DMS114 treated with DMSO at 0.1 percent for 48 hours (cell line): ENCODE results near the gene AKR1C8.

Experiments used
- DNase-seq: peaks from one replicate; lab custom pipeline; 2025; ENCODE audit not compliant: unreplicated experiment; lab: John Stamatoyannopoulos, UW

AKR1C8 gene

DNA sequence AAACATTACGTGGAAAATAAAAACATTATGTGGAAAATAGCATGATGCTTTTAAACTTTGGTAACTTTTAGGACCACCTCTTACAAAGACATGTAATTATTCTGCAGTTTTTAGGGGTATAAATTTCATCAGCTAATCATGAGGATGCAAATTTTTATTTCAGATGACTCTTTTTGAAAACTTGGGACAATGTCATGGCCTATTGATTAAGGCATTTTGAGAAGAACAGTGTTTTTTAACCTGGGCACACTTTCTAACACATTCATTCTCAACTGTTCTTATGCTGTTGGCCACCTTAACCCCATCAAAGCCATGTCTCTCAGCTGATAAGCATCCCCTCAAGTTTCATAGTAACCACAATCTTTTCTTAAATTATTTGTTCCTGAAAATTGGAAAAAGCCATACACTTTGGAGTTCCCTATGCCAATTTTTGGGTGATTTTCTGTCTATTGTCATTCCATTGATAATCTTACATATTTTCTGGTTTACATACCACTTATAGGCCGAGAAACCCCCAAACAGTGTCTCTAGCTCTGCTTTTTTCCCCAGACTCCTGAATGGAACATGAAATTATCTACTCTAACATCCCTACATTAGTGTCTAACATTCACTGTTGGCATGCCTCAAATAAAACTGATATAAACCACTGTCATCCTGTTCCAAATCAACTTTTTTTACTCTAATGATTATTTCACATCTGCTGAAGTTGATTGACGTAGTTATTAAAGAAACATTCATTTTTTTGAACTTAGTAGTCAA, 76.1 kb downstream of the AKR1C8 start:
- no peak for DNase-seq

DNA sequence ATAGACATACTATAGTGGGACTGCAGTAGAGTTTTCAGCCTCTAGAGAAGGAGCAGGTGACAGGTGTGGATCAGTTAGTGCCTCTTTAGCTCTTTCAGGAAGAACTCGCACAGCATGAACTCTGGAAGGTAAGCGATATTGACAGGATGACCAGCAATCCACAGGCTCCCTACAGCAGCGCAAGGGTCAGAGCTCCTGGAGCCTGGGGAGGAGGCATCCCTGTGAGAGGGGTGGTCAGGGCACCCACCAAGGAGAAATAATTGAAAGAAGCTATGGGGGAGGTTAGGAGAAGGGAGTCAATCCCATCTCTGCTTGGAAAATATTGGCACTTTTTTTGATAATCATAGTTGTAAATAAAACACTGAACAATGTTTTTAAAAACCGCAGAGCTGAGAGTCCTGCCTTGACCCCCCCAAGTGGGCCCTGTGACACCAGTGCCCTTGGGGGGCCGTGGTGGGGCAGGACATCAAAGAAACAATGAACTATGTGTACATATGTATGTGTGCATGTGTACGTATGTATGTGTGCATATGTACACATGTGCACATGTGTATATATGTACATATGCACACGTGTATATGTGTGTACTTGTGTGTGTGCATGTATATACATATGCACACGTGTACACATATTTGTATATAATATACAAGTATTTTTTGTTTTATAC, 77.0 kb downstream of the AKR1C8 start:
- DNase-seq = no peak

DNA sequence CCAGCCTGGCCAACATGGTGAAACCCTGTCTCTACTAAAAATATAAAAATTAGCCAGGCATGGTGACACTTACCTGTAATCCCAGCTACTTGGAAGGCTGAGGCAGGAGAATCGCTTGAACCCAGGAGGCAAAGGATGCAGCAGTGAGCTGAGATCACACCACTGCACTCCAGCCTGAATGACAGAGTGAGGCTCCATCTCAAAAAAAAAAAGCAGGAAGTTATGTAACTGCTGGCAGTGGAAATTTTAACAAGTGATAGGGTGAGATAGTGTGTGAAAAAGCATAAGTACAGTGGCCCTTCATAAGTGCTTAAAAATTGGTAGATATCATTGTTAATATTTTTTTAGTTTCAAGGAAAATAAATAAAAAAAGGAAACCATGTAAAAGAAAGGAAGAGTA, 78.4 kb downstream of the AKR1C8 start:
- DNase-seq = no peak

DNA sequence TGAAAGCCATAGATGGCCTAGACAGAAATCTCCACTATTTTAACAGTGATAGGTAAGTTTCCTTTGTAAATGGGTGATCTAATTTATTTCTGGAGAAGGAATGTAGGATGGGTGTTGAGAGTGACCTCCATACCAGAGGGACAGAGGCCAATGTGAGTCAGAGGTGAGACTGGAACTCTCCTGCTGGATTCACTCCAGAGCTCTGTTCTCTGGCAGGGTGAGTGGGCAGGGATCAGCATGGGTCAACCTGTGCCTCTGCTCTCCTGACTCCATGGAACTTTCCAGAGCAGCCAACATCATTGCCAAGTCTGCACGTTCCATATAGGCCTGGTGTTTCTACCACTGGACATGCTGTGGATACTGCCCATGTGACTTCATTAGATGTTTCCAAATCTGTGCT, 79.3 kb downstream of the AKR1C8 start:
- DNase-seq = no peak
